Endometrium (tissue), 2 donors: Measurements from ENCODE around the gene AMPD2.

Source experiments
- FAIRE-seq: peaks from 2 replicates; lab custom pipeline; 2012; peaks lifted over from hg19 to GRCh38; lab: Jason Lieb, UNC
- donor health status: control.
- donor health status: control.

AMPD2 gene

GRCh38 chr1:109619576-109620400 is at the start of gene AMPD2, which contains the start of gene GNAT2:
TSS of gene AMPD2 (plus strand) at chr1:109619837. CDS start at chr1:109621176, 1,339 bp downstream.
TSS of gene GNAT2 (minus strand) at chr1:109619616. CDS start at chr1:109612870, 6,746 bp downstream.
- FAIRE-seq = no peak

GRCh38 chr1:109570414-109570813 is 49.2 kb upstream of the AMPD2 start:
- FAIRE-seq = no peak

- FAIRE-seq = no peak
Measured at GRCh38 chr1:109573785-109574184, 45.9 kb upstream of the AMPD2 start.

- FAIRE-seq = no peak
Measured at GRCh38 chr1:109578947-109579443, 40.6 kb upstream of the AMPD2 start.

GRCh38 chr1:109579491-109579890 is 40.1 kb upstream of the AMPD2 start:
- FAIRE-seq = no peak

- FAIRE-seq = no peak
Measured at GRCh38 chr1:109582021-109582420, 37.6 kb upstream of the AMPD2 start.

GRCh38 chr1:109584766-109585165 is 34.9 kb upstream of the AMPD2 start:
- no peak for FAIRE-seq

- FAIRE-seq = no peak
Measured at GRCh38 chr1:109586055-109586454, 33.6 kb upstream of the AMPD2 start.

- FAIRE-seq = no peak
Measured at GRCh38 chr1:109589177-109589576, 30.5 kb upstream of the AMPD2 start.

- no peak for FAIRE-seq
Measured at GRCh38 chr1:109589679-109590078, 30.0 kb upstream of the AMPD2 start.

GRCh38 chr1:109592916-109593315 is 26.7 kb upstream of the AMPD2 start:
- FAIRE-seq = no peak

- FAIRE-seq = no peak
Measured at GRCh38 chr1:109595531-109595930, 24.1 kb upstream of the AMPD2 start.

- FAIRE-seq = no peak
Measured at GRCh38 chr1:109598156-109598555, 21.5 kb upstream of the AMPD2 start.

GRCh38 chr1:109598655-109599054 is 21.0 kb upstream of the AMPD2 start:
- FAIRE-seq = no peak

- no peak for FAIRE-seq
Measured at GRCh38 chr1:109603229-109603628, 16.4 kb upstream of the AMPD2 start.

GRCh38 chr1:109605381-109605780 is 14.3 kb upstream of the AMPD2 start:
- FAIRE-seq = no peak

GRCh38 chr1:109609881-109610280 is 9.8 kb upstream of the AMPD2 start:
- no peak for FAIRE-seq

- no peak for FAIRE-seq
Measured at GRCh38 chr1:109610609-109611307, 8.9 kb upstream of the AMPD2 start.

GRCh38 chr1:109611308-109611990 is 8.2 kb upstream of the AMPD2 start:
- FAIRE-seq = no peak

GRCh38 chr1:109613361-109614147 is 6.1 kb upstream of the AMPD2 start:
- no peak for FAIRE-seq

GRCh38 chr1:109615879-109616278 is 3.8 kb upstream of the AMPD2 start:
- no peak for FAIRE-seq

GRCh38 chr1:109616391-109616790 is 3.2 kb upstream of the AMPD2 start:
- FAIRE-seq = no peak
